CD4-positive, alpha-beta T cell (primary cell): ENCODE results near the gene CTIF. TPM values are rescaled to one million over a fixed set of nuclear protein-coding genes. Genes with fewer than 3 reads are reported as not detected.

ENCODE experiments used
- ATAC-seq: fragments of 200-7000 bp; cut with Tn5 transposase; one replicate; pipeline ENCODE4 v1.10.0; 2022; ENCODE audit warnings: mild to moderate bottlenecking; ENCODE audit not compliant: poor library complexity
- CTCF ChIA-PET: fragments of 350-600 bp; sonication (Branson Sonifier 250); formaldehyde crosslinking; loops from one replicate; lab custom pipeline; 2021; ENCODE audit warnings: antibody characterized with exemption, inconsistent platforms; lab: Charles Lee
- POLR2A ChIA-PET: fragments of 350-600 bp; sonication (Branson Sonifier 250); formaldehyde crosslinking; loops from one replicate; lab custom pipeline; 2021; ENCODE audit warnings: antibody characterized with exemption, inconsistent platforms; lab: Charles Lee
- DNase-seq, 14 experiments: peaks; one replicate each; pipeline ENCODE4 v3.0.0-alpha.2; 2013 to 2020; ENCODE audit warnings: mixed read lengths in 2 of 14
- H3K27ac ChIP-seq, 2 donors: one replicate each; pipeline versions ENCODE4 v1.5.1 to v1.7.0; 2013; ENCODE audit warnings: low read length in 2 of 2, low read depth in 1 of 2, mild to moderate bottlenecking in 1 of 2
- H3K27me3 ChIP-seq, 2 experiments: 1 replicate in 1 of 2; 2 replicates in 1 of 2; pipeline versions ENCODE4 v1.6.1 to v1.7.0; 2013; ENCODE audit warnings: low read length in 2 of 2, control low read depth in 1 of 2, mild to moderate bottlenecking in 1 of 2, moderate library complexity in 1 of 2; ENCODE audit not compliant: insufficient read depth in 2 of 2, control insufficient read depth in 1 of 2
- H3K36me3 ChIP-seq: one replicate; pipeline ENCODE4 v1.6.1; 2013; ENCODE audit warnings: low read length, control low read depth; ENCODE audit not compliant: insufficient read depth
- H3K4me1 ChIP-seq: one replicate; pipeline ENCODE4 v1.6.1; 2013; ENCODE audit warnings: low read length, control low read depth; ENCODE audit not compliant: insufficient read depth
- H3K4me3 ChIP-seq: one replicate; pipeline ENCODE4 v1.5.1; 2013; ENCODE audit warnings: mild to moderate bottlenecking, low read length, moderate library complexity
- H3K9me3 ChIP-seq, 2 experiments: 1 replicate in 1 of 2; 2 replicates in 1 of 2; pipeline versions ENCODE4 v1.6.1 to v1.7.0; 2013; ENCODE audit warnings: low read length in 2 of 2, mild to moderate bottlenecking in 2 of 2, control low read depth in 1 of 2, moderate library complexity in 1 of 2; ENCODE audit not compliant: control insufficient read depth in 1 of 2, insufficient read depth in 1 of 2
- H3K27ac Mint-ChIP-seq: one replicate; pipeline ENCODE4 v1.8.0; 2020; ENCODE audit warnings: mixed read lengths
- H3K27me3 Mint-ChIP-seq: one replicate; pipeline ENCODE4 v1.8.0; 2021; ENCODE audit warnings: mixed read lengths
- H3K36me3 Mint-ChIP-seq: one replicate; pipeline ENCODE4 v1.8.0; 2021; ENCODE audit warnings: low read depth, mixed read lengths
- H3K4me1 Mint-ChIP-seq: one replicate; pipeline ENCODE4 v1.8.0; 2021; ENCODE audit warnings: low read depth, mixed read lengths
- H3K4me3 Mint-ChIP-seq: one replicate; pipeline ENCODE4 v1.8.0; 2020; ENCODE audit warnings: mild to moderate bottlenecking, mixed read lengths
- H3K9me3 Mint-ChIP-seq: one replicate; pipeline ENCODE4 v1.8.0; 2020; ENCODE audit warnings: mixed read lengths
- intact Hi-C, 2 experiments: fragments of 100-400 bp; cut with DNase I in 1 of 2; cut with micrococcal nuclease in 1 of 2; formaldehyde crosslinking; loops; one replicate each; pipeline versions ENCODE4 v1.15.1 to v1.9.0; 2023 to 2025; cut with DNase I, micrococcal nuclease
- total RNA-seq, 174 experiments: library from RNA in 2 of 174; stranded (reverse) in 2 of 174; gene quantifications; one replicate each; pipeline ENCODE4 v1.2.3 and lab custom pipeline; 2021 to 2026
- TF ChIP-seq, protein P1 (sequence below): fragments of 200-600 bp; IDR thresholded peaks from one replicate; pipeline ENCODE4 v1.8.0; 2022; ENCODE audit warnings: antibody characterized with exemption, mild to moderate bottlenecking

The CTIF gene
- total RNA-seq, 2 experiments from 2014 or later = 1.1 to 2.9 TPM

DNA sequence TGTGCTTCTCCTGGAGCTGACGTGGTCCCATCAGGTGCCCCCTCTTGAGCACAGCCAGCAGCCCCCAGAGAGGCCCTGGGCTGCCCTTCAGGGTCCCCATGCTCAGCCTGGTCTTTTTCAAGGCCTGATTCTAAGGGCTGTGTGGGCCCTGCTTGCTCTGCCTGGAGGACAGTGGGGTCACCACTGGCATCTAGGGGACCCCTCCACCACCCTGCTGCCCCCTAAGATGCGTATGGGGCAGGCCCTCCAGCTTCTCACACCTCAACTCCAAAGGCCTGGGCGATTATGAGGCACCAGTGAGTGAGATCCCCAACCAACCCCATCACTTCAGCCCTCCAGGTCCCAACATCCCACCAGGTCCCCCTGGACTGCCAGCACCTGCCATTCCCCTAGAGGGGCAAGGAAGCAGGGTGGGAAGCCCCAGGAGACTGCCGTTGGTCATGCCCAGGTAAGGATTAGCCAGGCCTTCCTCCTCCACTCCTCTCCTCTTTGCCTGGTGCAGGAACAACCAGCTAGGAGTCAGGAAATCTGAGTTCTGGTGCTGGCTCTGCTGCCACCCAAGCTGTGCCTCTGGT is 297.5 kb downstream of the CTIF start:
- H3K27me3 ChIP-seq = no peaks in the 10 kb centered on the region
- DNase-seq (no peak), ATAC-seq (no peak)
- Mint-ChIP-seq H3K4me1 (peaks cover 90% of the 10 kb centered on the region), H3K4me3 (peak overlapping the region; percentile 25), H3K36me3 (no peaks in the 10 kb centered on the region), H3K9me3 (no peaks in the 10 kb centered on the region), H3K27me3 (no peaks in the 10 kb centered on the region), H3K27ac (no peak overlapping the region)
- no peak overlapping the region for H3K4me3 ChIP-seq
- TF ChIP-seq, protein P1, sequence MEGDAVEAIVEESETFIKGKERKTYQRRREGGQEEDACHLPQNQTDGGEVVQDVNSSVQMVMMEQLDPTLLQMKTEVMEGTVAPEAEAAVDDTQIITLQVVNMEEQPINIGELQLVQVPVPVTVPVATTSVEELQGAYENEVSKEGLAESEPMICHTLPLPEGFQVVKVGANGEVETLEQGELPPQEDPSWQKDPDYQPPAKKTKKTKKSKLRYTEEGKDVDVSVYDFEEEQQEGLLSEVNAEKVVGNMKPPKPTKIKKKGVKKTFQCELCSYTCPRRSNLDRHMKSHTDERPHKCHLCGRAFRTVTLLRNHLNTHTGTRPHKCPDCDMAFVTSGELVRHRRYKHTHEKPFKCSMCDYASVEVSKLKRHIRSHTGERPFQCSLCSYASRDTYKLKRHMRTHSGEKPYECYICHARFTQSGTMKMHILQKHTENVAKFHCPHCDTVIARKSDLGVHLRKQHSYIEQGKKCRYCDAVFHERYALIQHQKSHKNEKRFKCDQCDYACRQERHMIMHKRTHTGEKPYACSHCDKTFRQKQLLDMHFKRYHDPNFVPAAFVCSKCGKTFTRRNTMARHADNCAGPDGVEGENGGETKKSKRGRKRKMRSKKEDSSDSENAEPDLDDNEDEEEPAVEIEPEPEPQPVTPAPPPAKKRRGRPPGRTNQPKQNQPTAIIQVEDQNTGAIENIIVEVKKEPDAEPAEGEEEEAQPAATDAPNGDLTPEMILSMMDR = no peak
- intact Hi-C loops = no loop called here
- CTCF ChIA-PET = no interaction called here
- peaks cover 99% of the 10 kb centered on the region for H3K4me1 ChIP-seq
- H3K27ac ChIP-seq = peak overlapping the region in 1 of 2 donors; percentile 9
- POLR2A ChIA-PET = no interaction called here
- no peaks in the 10 kb centered on the region for H3K36me3 ChIP-seq
- H3K9me3 ChIP-seq = no peaks in the 10 kb centered on the region

DNA sequence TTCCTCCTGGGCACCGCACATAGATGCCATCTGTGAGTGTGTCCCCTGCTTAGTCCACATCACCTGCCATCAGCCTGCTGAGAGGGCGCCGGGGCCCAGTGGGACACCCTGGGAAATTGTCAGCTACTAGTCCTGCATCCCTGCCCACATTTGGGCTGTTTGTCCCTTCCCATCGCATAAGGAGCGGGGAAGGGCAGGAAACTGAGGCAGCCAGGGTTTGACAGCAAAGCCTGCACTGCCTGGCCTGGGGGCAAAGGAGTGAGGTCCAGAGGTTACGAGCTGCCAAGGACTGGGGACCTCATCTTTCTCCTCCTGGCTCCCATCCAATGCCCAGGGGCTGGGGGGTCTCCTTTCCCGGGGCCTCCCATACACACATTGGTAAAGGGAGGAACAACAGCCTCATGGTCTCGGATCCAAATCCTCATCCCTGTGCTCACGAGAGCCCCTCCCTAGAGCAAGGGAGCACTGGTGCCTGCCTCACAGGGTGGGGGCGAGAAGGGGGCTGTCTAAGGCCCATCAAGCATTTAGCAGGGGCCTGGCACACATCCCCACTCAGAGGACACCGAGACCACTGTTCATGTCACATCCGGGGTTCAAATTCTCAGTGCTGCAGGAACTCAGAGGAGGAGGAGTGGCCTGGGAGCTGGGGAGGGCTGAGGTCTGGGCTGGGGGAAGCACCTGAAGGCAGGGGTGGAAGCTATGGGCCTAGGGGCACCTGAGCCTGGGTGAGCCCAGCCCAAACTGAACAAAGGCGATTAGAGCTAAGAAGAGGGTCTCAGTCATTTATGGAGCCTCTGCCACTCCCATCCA is 298.2 kb downstream of the CTIF start:
- POLR2A ChIA-PET = no interaction called here
- TF ChIP-seq, protein P1 = no peak
- ATAC-seq (no peak), DNase-seq (peak in 2 of 14 experiments; percentile 31 to 39)
- Mint-ChIP-seq H3K4me3 (no peak overlapping the region), H3K4me1 (peaks cover 90% of the 10 kb centered on the region), H3K36me3 (no peaks in the 10 kb centered on the region), H3K27me3 (no peaks in the 10 kb centered on the region), H3K27ac (peak overlapping the region; percentile 47), H3K9me3 (no peaks in the 10 kb centered on the region)
- peaks cover 100% of the 10 kb centered on the region for H3K4me1 ChIP-seq
- CTCF ChIA-PET = no interaction called here
- H3K4me3 ChIP-seq = no peak overlapping the region
- intact Hi-C loops = no loop called here
- no peaks in the 10 kb centered on the region for H3K27me3 ChIP-seq
- H3K36me3 ChIP-seq = no peaks in the 10 kb centered on the region
- H3K27ac ChIP-seq = no peak overlapping the region
- no peaks in the 10 kb centered on the region for H3K9me3 ChIP-seq

DNA sequence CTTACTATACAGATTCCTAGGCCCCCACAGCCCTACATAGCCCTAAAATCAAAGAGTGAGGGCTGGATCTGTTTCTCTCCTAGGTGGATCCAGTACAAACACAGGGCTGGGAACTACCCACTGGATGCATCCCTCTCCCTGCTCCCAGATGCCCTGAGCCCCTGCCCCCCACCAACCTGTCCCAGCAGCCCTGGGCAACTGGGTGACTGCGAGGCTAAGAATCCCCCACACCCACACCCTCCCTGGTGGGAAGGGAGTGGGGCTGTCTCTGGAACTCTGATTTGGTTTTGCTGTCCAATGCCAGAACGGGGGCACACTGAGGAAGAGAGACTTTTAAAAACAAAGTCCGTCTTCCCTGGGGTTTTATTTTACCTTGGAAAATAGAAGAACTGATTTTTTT is 298.8 kb downstream of the CTIF start:
- Histone ChIP-seq H3K27me3 (no peaks in the 10 kb centered on the region), H3K36me3 (no peaks in the 10 kb centered on the region), H3K27ac (no peak overlapping the region), H3K4me1 (peaks cover 100% of the 10 kb centered on the region), H3K9me3 (no peaks in the 10 kb centered on the region), H3K4me3 (no peak overlapping the region)
- DNase-seq (peak in 1 of 14 experiments; percentile 17), ATAC-seq (no peak)
- H3K9me3 Mint-ChIP-seq = no peaks in the 10 kb centered on the region
- H3K4me1 Mint-ChIP-seq = peaks cover 91% of the 10 kb centered on the region
- intact Hi-C loops = no loop called here
- TF ChIP-seq, protein P1 = no peak
- ChIA-PET POLR2A (no interaction called here), CTCF (no interaction called here)
- H3K27me3 Mint-ChIP-seq = no peaks in the 10 kb centered on the region
- peak overlapping the region; percentile 47 for H3K27ac Mint-ChIP-seq
- no peak overlapping the region for H3K4me3 Mint-ChIP-seq
- no peaks in the 10 kb centered on the region for H3K36me3 Mint-ChIP-seq
